Epithelial cell of proximal tubule (primary cell): ENCODE measurements around the gene CDK2AP2. TPM values are rescaled to one million over a fixed set of nuclear protein-coding genes. Genes with fewer than 3 reads are reported as not detected.

ENCODE experiments used
- DNase-seq: peaks from one replicate; pipeline ENCODE4 v3.0.0-alpha.2; 2011; ENCODE audit warnings: low read depth
- H3K4me3 ChIP-seq: 2 replicates; pipeline ENCODE4 v1.5.1; 2011; ENCODE audit warnings: low read depth, mild to moderate bottlenecking, low read length
- total RNA-seq: library from RNA; depleted of rRNA; stranded (reverse); fragments of >200 nt; gene quantifications from 2 replicates; pipeline ENCODE4 v1.2.3, GENCODE V29; 2015
- TF ChIP-seq, protein P1 (sequence below): conservative IDR thresholded peaks from 2 replicates; pipeline ENCODE4 v1.5.1; 2012; ENCODE audit warnings: low read depth, mild to moderate bottlenecking, low read length

The CDK2AP2 gene
- total RNA-seq, 1 donor from 2014 or later = 165 TPM

DNA sequence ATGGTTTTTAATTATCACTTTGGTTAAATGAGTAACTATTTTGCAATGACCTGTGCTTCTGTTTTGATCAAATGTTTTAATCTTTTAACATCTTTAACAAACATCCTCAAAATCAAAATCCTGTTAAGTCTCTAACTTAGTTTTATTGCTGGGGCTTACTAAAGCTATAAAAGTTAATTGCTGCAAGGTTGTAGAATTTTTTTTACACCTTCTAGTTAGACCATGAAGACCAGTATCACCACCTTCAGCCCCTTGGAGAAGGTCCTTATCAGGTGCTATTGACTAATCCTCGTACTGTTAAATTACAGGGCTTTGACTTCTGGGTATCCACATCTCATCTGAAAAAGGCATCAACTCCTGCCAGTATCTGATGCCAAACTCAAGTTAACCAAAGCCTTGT, 27.6 kb upstream of the CDK2AP2 start:
- no peak for DNase-seq
- H3K4me3 ChIP-seq = no peak overlapping the region
- TF ChIP-seq, protein P1, sequence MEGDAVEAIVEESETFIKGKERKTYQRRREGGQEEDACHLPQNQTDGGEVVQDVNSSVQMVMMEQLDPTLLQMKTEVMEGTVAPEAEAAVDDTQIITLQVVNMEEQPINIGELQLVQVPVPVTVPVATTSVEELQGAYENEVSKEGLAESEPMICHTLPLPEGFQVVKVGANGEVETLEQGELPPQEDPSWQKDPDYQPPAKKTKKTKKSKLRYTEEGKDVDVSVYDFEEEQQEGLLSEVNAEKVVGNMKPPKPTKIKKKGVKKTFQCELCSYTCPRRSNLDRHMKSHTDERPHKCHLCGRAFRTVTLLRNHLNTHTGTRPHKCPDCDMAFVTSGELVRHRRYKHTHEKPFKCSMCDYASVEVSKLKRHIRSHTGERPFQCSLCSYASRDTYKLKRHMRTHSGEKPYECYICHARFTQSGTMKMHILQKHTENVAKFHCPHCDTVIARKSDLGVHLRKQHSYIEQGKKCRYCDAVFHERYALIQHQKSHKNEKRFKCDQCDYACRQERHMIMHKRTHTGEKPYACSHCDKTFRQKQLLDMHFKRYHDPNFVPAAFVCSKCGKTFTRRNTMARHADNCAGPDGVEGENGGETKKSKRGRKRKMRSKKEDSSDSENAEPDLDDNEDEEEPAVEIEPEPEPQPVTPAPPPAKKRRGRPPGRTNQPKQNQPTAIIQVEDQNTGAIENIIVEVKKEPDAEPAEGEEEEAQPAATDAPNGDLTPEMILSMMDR = no peak

DNA sequence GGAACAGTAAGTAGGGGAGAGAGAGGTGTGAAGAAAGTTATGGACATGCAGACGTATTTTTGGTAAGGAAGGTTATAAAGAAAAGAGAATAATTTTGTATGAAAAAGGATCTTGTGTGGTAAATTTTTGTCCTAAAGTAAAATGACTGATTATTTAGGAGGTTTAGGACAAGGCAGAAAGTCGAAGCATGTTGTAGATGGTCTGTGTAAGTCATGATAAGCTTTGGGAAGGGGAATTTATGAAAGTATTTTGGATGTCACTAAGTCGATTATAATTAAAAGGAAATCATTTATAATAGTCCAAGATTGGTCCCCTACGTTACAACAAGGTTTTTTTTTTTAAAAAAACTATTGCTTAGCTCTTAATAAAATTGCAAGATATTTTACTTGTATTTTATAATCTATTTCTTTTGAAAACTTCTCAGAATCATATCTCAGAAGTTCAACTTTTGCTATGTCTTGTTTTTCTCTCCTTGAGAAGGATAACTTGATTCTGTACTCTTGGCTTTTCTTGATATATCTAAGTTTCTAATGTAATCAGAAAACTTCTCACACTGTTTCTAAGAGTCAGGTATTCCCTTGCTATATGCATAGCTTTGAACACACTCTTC, 26.2 kb upstream of the CDK2AP2 start:
- no peak for DNase-seq
- no peak overlapping the region for H3K4me3 ChIP-seq
- TF ChIP-seq, protein P1 = no peak

GRCh38 chr11:67532889-67533288, 24.9 kb upstream of the CDK2AP2 start:
- TF ChIP-seq, protein P1 = no peak
- no peak for DNase-seq
- no peak overlapping the region for H3K4me3 ChIP-seq

- TF ChIP-seq, protein P1 = no peak
- DNase-seq = no peak
- no peak overlapping the region for H3K4me3 ChIP-seq
These were observed 22.3 kb upstream of the CDK2AP2 start for GRCh38 chr11:67530282-67530592.

DNA sequence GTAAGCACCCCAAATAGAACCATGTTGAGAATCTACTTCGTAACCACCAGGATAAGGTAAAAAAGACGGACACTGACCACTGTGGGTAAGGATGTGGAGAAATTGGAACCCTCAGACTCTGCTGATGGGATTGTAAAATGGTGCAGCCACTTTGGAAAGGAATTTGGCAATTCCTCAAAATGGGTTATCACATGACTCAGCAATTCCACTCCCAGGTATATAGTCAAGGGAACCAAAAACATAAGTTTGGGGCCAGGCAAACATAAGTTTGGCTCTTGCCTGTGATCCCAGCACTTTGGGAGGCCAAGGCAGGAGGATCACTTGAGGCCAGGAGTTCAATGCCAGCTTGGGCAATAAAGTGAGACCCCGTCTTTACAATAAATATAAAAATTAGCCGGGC, 20.4 kb upstream of the CDK2AP2 start:
- TF ChIP-seq, protein P1 = no peak

DNA sequence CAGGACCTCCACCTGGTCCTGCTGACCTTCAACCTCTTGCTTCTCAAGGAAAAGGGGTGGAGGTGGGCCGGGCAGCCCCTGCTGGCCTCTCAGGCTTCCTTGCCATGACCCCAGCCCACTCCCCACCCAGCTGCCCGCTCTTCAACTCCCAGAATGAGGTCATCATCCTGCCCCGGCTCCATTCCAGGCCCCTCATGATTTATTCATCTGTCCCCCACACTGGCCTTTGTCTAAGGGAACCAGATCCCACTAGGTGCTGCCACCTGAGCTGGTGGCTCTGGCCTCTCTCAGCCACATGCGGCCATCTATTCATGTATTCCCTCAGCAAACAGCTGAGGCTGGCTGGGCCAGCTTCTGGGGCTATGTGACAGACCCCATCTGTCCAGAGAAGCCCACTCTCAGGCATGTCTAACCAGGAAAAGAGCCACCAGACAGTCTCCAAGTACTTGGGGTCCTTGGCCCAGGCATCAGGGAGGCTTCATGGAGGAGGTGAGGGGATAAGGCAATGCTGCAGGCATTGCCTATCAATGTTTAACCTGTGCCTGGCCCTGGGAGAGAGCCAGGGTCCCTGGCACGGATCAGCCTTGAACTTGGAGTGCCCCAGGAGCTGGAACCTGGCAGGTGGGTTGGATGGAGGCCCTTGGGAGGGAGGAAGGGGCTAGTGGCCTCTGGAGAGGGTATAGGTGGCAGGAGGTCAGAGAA, 17.5 kb upstream of the CDK2AP2 start:
- TF ChIP-seq, protein P1 = no peak
- DNase-seq = no peak
- H3K4me3 ChIP-seq = no peak overlapping the region

More for the DNA sequence above, 20.4 kb upstream of the CDK2AP2 start:
- no peak overlapping the region for H3K4me3 ChIP-seq
- no peak for DNase-seq

DNA sequence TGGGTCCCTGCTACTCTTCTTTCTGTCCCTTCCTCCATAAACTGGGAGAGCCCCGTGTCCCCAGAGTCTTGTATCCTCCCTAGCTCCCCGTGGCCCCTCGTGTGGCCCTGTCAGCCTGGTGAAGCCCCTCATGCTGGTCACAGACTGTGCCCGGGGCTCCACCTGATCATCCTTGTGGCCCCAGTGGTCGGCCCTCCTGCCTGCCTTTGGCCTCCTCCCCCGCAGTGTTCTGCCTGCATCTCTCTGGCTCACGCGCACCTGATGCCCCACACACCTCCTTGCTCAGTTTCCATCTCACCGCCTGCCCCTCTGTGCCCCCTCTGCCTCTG, 16.5 kb upstream of the CDK2AP2 start:
- DNase-seq = no peak
- H3K4me3 ChIP-seq = no peak overlapping the region
- TF ChIP-seq, protein P1 = no peak
